Measurements from ENCODE around the gene NYNRIN.
"Not testable (repeated sequence)": the region's sequence is repeated elsewhere in the genome, so short reads cannot be mapped to it uniquely, and the experiment has no call there.

The NYNRIN gene

DNA sequence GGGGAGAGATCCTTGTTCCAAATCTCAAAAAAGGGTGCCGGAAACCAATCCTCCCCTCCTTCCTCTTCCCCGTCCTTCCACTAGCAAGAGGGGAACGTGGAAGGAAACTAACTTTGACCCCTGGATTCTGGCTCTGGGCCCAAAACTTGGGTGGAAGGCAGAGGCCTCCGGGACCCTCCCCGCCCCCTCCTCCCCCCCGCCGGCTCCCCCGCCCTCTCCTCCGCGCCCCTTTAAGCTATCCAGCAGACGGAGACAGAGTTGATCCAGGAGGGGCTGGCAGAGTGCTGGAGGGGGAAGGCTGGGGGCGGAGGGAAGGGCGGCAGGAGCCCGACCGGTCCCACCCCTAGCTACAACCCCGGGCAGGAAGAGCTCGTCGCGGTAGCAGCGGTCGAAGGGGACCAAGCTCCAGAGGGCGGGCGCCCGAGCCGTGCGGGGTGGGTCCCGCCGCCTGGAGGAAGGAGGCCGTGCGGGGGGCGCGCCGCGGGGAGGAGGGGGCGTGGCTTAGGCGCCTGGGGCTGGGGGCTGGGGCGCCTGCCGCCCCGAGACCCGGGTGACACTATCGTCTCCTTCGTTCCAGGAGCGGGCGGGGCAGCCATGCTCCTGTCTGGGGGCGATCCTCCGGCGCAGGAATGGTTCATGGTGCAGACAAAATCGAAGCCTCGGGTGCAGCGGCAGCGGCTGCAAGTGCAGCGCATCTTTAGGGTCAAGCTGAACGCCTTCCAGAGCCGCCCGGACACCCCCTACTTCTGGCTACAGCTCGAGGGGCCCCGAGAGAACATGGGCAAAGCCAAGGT, at the start of gene NYNRIN:
Gene NYNRIN, plus strand, starts transcription at position 351 of the 794 bp plus-strand sequence. Its CDS starts 244 bp downstream, at position 595.
- DNase-seq (ENCODE audit: low read depth), result peak; percentile 13

DNA sequence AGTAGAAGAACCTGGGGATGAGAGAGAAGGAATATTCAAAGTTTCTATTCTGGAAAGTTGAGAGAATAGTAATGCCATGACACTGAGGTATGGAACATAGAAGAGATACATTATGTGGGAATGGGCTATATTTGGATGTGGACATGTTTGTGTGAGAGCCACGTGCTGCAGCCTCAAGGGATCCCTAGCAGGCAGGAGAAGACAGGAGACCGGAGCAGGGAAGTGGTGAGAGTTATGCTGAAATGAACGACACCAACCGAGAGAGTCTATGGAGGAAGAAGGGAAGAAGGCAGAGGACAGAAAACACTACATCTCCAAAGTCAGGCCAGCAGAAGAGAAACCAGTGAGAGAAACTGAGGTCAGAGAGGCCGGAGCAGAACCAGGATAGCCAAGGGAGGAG, 49.1 kb upstream of the NYNRIN start:
- no peak for DNase-seq (ENCODE audit: low read depth)

DNA sequence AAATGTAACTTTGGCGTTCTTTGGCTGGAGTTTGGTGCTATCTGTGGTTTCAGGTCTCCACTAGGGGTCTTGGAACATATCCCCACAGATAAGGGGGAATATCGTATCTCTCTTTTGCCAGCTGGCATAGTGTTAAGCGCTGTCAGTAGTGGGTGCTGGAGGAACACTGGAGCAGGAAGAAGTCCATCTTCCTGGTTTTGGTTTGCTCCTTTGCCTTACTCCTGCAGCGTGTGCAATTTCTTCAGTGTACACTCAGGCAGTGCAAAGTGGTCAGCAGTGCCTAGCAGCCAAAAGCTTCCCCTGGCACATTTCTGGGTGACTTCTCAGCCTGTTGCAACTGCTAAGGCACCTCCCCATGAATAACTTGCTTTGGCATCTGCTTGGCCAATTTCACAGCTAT, 47.3 kb upstream of the NYNRIN start:
- peak; percentile 43 for DNase-seq (ENCODE audit: low read depth)

DNA sequence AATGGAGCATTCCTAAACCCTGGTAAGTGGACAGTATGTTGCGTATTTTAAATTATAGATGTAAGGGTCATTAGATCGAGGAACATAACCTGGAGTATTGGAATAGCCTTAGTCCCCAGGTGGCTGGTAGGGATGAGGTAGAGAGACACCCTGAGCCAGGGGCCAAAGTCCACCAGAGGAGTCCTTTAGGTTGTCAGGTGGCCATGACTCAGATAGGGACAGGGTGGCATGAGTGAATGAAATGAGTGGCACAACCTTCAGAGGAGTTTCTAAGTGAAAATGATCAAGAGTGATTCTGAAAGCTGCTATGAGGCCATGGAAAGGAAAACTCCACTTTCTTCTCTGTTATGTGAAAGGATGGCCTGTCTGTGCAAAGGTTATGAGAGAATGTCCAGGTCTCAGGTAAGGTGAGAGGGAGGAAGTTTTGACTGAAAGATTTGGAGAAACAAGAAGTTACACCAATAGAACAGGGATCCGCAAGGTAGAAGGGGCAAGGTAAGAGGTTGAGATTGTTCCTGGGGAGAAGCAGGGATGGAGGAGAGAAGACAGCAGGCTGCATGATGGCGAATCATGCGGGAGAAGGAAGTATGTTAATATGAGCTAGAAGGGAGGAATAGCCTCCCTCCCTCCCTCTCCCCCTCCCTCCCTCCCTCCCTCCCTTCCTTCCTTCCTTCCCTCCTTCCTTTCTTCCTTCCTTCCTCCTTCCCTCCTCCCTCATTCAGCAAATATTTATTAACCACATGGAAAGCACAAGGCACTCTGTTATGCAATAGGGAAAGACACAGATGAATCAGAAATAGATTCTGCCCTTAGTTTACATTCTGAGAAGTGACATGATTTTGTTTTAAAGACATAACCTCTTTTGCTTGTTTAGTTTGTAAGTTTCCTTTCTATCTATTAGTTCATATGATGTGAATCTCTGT, 45.0 kb upstream of the NYNRIN start:
- DNase-seq (ENCODE audit: low read depth), result peak; percentile 77

DNA sequence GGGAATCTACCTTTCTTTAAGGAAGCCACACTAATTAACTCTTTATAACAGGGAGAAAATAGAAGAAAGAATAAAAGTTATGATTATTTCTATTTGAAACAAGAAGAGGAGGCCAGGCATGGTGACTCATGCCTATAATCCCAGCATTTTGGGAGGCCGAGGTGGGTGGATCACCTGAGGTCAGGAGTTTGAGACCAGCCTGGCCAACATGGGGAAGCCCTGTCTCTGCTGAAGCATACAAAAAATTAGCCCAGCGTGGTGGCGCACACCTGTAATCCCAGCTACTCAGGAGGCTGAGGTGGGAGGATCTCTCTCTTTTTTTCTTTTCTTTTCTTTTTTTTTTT, 44.3 kb upstream of the NYNRIN start:
- DNase-seq (ENCODE audit: low read depth), result not testable (repeated sequence)

DNA sequence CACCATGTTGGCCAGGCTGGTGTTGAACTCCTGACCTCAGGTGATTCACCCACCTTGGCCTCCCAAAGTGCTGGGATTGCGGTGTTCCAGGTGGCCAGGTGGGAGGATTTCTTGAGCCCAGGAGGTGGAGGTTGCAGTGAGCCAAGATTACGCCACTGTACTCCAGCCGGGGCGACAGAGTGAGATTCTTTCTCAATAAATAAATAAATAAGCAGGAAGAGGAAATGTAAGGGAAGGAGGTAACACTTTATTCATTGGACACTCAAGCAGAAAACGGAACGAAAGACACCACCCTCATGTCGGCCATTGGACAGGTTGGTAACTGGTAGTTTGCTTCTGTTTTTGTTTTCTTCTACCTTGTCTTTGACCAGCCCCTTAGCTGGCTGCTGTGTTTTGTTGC, 43.8 kb upstream of the NYNRIN start:
- no peak for DNase-seq (ENCODE audit: low read depth)

DNA sequence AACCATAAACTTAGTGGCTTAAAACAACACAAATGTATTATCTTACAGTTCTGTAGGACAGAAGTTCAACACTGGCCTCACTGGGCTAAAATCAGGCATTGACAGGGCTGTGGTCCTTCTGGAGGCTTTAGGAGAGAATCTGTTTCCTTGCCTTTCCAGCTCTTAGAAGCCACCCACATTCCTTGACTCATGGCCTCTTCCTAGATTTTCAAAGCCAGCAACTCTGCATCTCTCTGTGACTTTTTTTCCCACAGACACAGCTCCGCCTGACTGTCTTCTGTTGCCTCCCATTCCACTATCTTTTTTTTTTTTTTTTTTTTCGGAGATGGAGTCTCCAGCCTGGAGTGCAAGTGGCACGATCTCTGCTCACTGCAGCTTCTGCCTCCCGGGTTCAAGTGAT, 42.6 kb upstream of the NYNRIN start:
- no peak for DNase-seq (ENCODE audit: low read depth)

DNA sequence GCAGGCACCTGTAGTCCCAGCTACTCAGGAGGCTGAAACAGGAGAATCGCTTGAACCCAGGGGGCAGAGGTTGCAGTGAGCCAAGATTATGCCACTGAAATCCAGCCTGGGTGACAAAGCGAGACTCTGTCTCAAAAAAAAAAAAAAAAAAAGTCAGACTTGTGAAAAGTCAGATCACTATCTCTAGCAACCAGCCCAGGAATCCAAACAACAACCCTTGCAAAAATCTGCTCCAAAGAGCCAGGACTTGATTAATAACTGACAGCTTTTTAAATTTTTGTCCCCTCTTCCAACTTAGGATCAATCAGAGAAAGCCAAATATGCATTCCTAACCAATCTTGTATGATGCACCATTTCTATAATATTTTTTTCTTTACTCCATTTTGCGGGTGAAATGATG, 38.5 kb upstream of the NYNRIN start:
- no peak for DNase-seq (ENCODE audit: low read depth)

DNA sequence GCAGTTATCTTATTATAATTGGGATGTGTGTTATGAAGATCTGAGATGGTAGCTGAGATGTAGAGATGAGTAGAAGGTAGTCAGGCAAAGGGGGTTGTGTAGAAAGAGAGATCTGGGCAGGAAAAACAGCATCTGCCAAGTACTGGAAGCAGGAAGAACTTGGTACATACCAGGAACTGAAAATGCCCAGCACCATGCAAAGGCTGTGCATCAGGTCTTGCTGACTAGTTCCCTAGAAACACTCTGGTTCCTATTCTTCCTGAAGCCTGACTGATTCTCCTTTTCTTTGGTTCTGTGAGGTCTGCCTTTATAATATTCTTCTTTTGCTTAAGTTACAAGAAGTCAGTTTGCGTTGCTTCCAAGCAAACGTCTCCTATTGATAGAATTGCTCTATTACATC, 37.5 kb upstream of the NYNRIN start:
- no peak for DNase-seq (ENCODE audit: low read depth)

DNA sequence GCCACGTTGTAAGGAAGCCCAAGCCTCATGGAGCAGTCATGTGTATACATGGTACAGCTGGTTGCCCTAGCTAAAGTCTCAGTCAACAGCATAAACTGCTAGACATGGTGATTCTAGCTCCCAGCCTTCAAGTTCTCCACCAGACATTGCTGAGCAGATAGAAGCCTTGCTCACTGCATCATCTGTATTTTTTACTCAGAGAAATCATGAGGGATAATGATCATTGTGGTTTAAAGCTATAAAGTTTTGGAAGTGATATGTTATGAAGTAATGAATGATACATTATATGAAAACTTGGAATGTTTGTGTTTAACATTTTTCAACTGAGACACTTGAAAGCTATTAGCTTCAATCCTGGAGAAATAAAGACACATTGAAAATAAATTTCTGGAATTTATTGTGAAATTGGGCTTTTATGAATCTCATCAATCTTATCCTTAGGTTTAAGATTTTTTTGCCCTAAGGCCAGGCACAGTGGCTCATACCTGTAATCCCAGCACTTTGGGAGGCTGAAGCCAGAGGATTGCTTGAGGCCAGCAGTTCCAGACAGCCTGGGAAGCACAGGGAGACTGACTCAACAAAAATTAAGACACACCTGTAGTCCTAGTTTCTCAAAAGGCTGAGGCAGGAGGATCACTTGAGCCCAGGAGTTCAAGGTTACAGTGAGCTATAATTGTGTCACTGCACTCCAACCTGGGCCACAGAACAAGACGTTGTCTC, 36.4 kb upstream of the NYNRIN start:
- DNase-seq (ENCODE audit: low read depth), result no peak

DNA sequence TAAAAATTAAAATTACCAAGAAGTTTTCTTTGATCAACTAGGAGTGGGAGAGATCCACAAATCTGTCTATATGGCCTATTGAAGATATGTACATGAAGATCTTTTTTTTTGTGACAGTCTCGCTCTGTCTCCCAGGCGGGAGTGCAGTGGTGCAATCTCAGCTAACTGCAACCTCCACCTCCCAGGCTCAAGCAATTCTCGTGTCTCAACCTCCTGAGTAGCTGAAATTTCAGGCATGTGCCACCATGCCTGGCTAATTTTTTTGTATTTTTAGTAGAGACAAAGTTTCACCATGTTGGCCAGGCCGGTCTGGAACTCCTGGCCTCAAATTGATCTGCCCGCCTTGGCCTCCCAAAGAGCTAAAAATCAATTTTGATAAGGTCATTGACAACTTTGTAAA, 35.4 kb upstream of the NYNRIN start:
- no peak for DNase-seq (ENCODE audit: low read depth)

DNA sequence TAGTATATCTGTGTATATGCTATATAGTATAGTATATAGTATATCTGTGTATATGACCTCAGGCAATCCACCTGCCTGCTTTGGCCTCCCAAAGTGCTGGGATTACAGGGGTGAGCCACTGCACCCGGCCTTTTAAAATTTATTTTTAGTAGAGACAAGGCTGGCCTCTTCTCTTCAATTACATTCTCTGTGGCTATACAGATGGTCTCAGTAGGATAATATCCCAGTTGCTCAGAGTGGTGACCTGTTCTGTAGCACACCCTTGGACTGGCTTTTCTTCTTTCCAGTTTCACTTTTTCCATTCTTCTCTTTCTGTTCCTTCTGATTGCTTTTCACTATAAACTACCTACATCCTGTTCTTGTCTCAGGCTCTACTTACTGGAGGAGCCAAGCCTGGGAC, 34.0 kb upstream of the NYNRIN start:
- no peak for DNase-seq (ENCODE audit: low read depth)

DNA sequence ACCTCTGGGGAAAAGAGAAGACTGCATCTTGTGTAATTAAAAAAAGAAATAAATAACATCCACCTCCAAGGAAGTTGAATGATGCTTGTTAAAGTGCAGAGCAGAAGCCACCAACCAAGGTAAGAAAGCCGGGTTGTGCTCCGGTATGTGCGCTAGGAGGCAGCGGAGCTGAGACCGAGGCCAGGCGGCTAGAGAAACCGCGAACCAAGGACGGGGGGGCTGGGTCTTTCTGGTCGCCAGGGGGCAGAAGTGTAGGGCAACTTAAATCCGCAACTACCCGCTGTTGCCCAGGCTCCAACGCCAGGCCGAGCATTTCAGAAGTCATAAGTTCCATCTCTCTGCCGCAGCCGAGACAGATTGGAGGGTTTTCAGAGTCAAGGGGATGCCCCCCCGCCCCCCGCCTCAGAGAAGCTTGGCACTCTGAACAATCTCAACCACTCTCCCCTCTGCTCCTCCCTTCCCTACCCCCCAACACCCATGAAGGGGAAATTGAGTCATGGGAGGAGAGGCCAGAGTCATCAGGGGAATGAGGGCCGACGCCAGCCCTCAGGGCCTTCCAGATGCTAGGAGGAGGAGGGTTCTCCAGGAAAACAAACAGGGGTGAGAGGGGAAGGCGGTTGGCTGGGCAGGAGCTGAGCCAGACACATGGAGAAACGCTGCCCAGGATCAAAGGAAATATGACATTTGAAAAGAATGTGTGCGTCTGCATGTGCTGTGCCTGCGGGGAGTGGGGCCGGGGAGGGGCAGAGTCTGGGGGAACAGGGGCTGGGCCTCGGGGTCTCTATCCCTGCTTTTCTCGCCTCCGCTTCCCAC, 33.0 kb upstream of the NYNRIN start:
- DNase-seq (ENCODE audit: low read depth), result peak; percentile 94

DNA sequence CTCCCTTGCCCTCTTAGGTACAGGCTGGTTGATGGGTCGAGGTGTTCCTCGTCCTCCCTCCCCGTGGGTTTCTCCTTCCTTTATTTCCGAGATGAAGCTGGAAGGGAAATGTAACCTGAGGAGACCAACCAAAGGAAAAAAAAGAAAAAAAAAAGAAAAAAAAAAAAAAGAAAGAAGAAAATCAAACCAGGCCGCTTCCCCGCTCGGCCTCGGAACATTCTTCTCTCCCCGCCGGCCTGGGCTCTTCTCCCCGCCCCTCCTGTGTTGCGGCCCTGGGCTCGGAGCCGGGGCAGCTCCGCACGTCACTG, 32.4 kb upstream of the NYNRIN start:
- no peak for DNase-seq (ENCODE audit: low read depth)

DNA sequence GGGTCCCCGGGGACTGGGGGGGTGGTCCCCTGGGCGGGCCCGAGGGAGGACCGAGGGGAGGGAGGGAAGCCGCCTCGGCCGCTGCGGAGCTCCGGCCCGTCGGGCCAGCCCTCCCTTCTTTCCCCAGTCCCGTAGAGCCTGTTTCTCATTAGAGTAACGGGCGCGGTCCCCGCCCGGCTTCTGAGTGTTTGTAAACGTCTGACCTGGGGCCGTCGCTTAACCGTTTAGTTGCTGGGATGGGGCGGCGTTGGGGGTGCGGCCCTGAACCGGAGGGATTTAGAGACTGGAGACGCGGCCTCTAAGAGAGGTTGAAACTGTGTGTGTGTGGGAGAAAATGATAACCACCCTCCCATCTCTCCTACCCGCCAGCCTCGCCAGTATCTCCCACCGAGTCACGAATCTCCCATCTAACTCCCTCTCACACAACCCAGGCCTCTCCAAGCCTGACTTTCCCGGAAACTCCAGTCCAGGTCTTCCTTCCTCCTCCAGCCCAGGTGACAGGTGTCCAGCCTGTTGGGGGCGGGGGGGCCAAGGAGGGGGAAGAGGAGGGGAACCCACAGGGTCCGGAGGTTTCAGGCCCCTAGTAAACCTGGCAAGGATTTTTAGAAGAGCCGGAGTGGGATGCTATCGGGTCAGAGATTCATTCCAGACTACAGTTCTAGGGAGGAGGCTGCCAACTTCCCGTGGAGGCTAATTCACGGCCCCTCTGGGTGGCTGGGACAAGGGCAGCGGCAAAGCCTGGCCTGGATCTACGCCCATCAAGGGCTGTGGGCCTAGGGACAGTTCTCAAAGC, 31.9 kb upstream of the NYNRIN start:
- DNase-seq (ENCODE audit: low read depth), result peak; percentile 93

DNA sequence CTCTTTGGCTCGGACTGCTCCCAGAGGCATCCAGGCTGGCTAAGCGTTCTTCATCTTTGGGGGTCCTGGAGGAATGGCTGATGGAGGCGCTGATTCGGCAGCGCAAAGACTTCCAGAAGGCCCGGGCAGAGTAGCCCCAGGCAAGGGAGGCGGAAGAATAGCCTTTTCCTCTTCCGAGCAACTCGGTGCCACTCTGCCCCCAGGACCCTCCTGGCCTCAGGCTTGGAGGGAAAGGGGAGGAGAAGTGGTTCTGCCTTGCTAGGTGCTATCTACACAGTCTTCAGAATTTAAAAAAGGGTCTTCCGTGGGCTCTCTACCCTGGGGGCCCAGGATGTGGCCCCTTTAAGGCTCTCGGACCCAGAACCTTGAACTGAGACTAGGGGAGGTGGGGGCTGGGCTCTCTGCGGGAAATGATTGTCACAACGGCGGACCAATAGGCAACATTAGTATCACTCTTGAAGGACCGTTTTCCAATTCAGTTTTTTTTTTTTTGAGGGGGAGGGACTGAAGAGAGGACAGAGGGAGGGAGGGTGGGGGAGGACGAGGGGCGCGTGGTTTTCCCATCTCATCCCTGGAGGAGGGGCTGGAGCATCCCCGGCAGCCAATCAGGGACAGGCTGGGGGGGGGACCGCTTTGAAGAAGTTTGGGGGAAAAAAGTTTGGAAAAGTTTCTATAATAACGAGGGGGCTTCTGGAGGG, 31.1 kb upstream of the NYNRIN start, which contains the start of gene NFATC4:
Gene NFATC4, plus strand, starts transcription at position 671 of the 698 bp plus-strand sequence. CDS start 157 bp downstream, outside the sequence.
- DNase-seq (ENCODE audit: low read depth), result peak; percentile 92

DNA sequence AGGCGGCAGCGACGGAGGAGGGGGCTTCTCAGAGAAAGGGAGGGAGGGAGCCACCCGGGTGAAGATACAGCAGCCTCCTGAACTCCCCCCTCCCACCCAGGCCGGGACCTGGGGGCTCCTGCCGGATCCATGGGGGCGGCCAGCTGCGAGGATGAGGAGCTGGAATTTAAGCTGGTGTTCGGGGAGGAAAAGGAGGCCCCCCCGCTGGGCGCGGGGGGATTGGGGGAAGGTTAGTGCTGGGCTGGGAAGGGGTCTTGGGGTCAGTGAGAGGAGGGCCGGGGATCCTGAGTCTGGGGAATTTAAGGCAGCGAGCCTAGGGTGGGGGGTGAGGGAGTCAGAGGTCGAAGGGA, 30.6 kb upstream of the NYNRIN start:
- DNase-seq (ENCODE audit: low read depth), result no peak

DNA sequence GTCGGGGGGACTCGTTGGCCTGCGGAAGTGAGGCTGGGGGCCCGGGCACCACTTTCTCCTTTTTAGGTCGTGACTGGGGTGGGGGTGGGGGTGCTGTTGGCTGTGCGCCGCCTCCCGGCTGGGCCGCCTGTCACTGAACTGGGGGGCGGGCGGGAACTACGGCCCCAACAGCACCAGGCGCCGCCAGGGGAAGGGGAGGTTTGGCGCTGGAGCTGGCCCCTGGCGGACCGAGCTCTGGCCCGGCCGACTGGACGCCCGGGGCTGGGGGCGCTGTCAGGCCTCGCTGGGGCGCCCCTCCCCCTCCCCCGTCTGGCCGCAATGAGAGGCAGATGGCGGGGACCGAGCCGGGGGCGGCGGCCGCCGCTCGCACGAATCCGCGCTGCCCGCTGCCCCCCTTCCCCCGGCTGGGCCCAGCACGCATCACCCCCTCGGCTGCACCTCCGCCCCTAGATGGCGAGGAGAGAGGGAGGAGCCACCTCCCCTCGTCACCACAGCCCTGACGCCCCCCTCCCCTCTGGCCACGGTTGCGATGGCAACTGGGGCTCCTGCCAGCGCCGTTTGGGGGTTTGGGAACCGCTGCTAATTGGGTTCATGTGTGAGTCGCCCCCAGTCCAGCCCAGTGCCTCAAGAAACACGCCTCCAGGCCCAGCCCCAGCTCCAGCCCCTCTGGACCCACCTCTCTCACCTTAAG, 30.1 kb upstream of the NYNRIN start:
- peak; percentile 38 for DNase-seq (ENCODE audit: low read depth)

DNA sequence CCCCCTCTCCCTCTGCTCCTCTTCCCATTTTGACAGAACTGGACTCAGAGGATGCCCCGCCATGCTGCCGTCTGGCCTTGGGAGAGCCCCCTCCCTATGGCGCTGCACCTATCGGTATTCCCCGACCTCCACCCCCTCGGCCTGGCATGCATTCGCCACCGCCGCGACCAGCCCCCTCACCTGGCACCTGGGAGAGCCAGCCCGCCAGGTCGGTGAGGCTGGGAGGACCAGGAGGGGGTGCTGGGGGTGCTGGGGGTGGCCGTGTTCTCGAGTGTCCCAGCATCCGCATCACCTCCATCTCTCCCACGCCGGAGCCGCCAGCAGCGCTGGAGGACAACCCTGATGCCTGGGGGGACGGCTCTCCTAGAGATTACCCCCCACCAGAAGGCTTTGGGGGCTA, 29.3 kb upstream of the NYNRIN start:
- DNase-seq (ENCODE audit: low read depth), result no peak

Data from iris pigment epithelial cell (primary cell).